Vagina (tissue), 2 donors: Measurements from ENCODE around the gene IFI27. TPM values are rescaled to one million over a fixed set of nuclear protein-coding genes. Genes with fewer than 3 reads are reported as not detected.
A peak's percentile ranks its signal among the peaks of the same experiment; 100 is the strongest.

Experiments used
- DNase-seq, 2 donors: peaks; one replicate each; pipeline ENCODE4 v3.0.0-alpha.2; 2017; ENCODE audit errors: extremely low spot score in 2 of 2
- H3K27ac ChIP-seq: fragments of 200-600 bp; sonication (generic); one replicate; pipeline ENCODE4 v1.5.1; 2019
- H3K27me3 ChIP-seq: fragments of 200-600 bp; sonication (generic); one replicate; pipeline ENCODE4 v1.5.1; 2019
- H3K36me3 ChIP-seq, 2 donors: fragments of 200-600 bp; sonication (generic); one replicate each; pipeline ENCODE4 v1.5.1; 2017 to 2019
- H3K4me1 ChIP-seq: fragments of 200-600 bp; sonication (generic); one replicate; pipeline ENCODE4 v1.5.1; 2019
- H3K4me3 ChIP-seq, 2 donors: fragments of 200-600 bp; sonication (generic); 1 replicate in 1 of 2; 2 replicates in 1 of 2; pipeline ENCODE4 v1.5.1; 2016 to 2019
- H3K9me3 ChIP-seq: fragments of 200-600 bp; sonication (generic); one replicate; pipeline ENCODE4 v1.5.1; 2019
- CTCF ChIP-seq, 3 experiments: fragments of 450-650 bp in 2 of 3; fragments of 200-600 bp in 1 of 3; sonication (generic) in 1 of 3; IDR thresholded peaks; one replicate each; pipeline ENCODE4 v1.5.1; 2017 to 2019; ENCODE audit warnings: antibody characterized with exemption in 3 of 3, mild to moderate bottlenecking in 2 of 3, moderate library complexity in 2 of 3
- POLR2A ChIP-seq, 2 donors: fragments of 450-650 bp; IDR thresholded peaks; one replicate each; pipeline ENCODE4 v1.6.1; 2017; ENCODE audit warnings: antibody characterized with exemption in 2 of 2, mild to moderate bottlenecking in 2 of 2, moderate library complexity in 2 of 2
- POLR2AphosphoS5 ChIP-seq, 2 donors: sonication (generic); formaldehyde crosslinking; IDR thresholded peaks; one replicate each; pipeline ENCODE4 v1.9.0; 2017; ENCODE audit warnings: antibody characterized with exemption in 2 of 2, mild to moderate bottlenecking in 2 of 2, low read depth in 1 of 2; ENCODE audit not compliant: insufficient read depth in 1 of 2
- intact Hi-C: fragments of 100-400 bp; cut with DNase I; formaldehyde crosslinking; loops from one replicate; pipeline ENCODE4 v1.15.1; 2023
- total RNA-seq: library from RNA; depleted of rRNA; stranded (reverse); fragments of >200 nt; gene quantifications from one replicate; pipeline ENCODE4 v1.2.3, GENCODE V29; 2016

The IFI27 gene
- total RNA-seq, 1 donor from 2014 or later, result 209 TPM

DNA sequence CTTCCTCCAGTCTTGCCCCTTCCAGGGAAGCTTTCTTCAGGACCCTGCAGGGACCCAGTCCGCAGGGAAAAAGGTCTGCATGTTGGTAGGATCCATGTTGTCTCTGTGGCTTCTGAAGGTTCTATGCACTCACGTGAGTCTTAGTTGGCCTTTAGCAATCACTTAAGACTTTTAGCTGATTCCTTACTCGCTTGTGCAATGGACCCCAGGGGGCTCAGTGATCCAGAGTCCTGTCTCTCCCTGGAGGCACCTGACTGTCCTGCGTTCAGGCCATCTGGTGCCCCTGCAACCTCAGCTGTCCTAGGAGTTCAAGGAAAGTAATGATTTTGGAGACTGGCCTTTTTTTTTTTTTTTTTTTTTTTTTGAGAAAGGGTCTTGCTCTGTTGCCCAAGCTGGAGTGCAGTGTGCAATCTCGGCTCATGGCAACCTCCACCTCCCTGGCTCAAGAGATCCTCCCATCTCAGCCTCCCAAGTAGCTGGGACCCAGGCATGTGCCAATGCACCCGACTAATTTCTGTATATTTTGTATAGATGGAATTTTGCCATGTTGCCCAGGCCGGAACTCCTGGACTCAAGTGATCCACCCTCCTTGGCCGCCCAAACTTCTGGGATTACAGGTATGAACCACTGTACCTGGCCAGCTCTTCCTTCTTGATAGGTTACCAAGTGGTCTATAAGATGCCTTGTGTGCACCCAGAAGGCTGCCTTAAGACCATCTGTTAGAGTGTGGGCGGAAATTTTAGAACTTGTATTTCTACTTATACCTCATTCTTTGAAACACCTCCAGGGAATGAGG, 14.2 kb downstream of the IFI27 start:
- H3K36me3 ChIP-seq, result no peaks in the 10 kb centered on the region
- peaks cover 7% of the 10 kb centered on the region for H3K4me1 ChIP-seq
- no peaks in the 10 kb centered on the region for H3K9me3 ChIP-seq
- H3K27me3 ChIP-seq, result no peaks in the 10 kb centered on the region
- peak; percentile 56 to 70 for DNase-seq
- no peak overlapping the region for H3K4me3 ChIP-seq
- intact Hi-C loops, result no loop called here
- no peak overlapping the region for H3K27ac ChIP-seq
- no peak for TF ChIP-seq POLR2A (IDR thresholded peaks at IDR 0.05)
- TF ChIP-seq POLR2AphosphoS5 (IDR thresholded peaks at IDR 0.05; ENCODE audit: insufficient read depth in 1 of 2, low read depth in 1 of 2), result no peak
- TF ChIP-seq CTCF (IDR thresholded peaks at IDR 0.05), result no peak

DNA sequence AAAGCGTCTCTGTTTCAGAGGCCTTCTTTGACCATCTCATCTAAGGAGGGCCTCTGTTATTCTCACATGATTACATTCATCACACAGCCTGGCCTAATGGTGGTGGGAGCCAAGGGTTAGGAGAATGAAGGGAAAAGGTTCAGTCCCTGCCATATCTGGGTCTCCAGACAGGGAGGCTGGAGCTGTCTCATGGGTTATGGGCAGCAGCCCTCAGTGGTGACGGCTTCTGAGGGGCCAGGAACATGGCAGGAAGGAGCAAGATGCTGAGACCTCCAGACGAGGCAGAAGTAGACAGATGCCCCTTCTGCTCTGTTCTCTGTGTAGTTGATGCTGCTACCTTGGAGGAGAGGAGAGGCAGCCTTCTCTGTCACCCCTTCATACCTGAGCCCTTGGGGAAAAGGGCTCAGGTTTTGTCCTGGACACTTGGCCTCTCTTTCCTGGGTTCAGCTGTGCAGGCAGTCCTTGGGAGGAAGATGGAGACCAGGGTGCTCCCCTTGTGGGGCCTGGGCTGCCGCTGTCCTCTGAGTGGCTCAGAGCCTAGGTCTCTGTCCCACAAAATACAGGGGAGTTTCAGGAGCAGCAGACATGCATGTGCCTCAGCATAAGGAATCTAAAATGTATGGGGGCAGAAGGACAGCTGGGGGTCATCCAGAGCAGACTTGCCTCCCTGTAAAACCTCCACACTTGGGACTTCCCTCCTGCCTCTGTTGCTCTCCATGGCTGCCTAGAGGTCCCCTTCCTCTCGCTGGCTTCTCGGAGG, 15.3 kb downstream of the IFI27 start:
- no peaks in the 10 kb centered on the region for H3K36me3 ChIP-seq
- H3K27ac ChIP-seq, result no peak overlapping the region
- TF ChIP-seq CTCF (IDR thresholded peaks at IDR 0.05) (no peak), POLR2A (IDR thresholded peaks at IDR 0.05) (no peak), POLR2AphosphoS5 (IDR thresholded peaks at IDR 0.05; ENCODE audit: insufficient read depth in 1 of 2, low read depth in 1 of 2) (no peak)
- H3K4me1 ChIP-seq, result peaks cover 13% of the 10 kb centered on the region
- DNase-seq, result peak; percentile 70 to 92
- no peaks in the 10 kb centered on the region for H3K9me3 ChIP-seq
- H3K4me3 ChIP-seq, result no peak overlapping the region
- H3K27me3 ChIP-seq, result no peaks in the 10 kb centered on the region
- intact Hi-C loops, result no loop called here

DNA sequence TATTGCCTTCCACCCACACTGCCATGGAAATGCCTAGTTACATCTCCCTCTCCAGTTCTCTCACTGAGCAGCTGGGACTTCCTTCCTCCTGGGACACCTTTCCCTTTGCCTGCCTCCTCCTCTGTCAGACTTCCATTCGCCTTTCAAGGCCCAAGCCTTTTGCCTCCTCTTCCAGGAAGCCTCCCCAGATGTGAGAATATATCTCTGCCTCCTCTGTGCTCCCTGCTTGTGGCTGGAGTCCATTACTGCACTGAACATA, 15.8 kb downstream of the IFI27 start:
- Histone ChIP-seq H3K9me3 (no peaks in the 10 kb centered on the region), H3K27me3 (no peaks in the 10 kb centered on the region), H3K27ac (no peak overlapping the region), H3K4me3 (no peak overlapping the region), H3K36me3 (no peaks in the 10 kb centered on the region), H3K4me1 (peaks cover 13% of the 10 kb centered on the region)
- DNase-seq, result no peak
- intact Hi-C loops, result no loop called here
- TF ChIP-seq POLR2A (IDR thresholded peaks at IDR 0.05), result no peak
- TF ChIP-seq CTCF (IDR thresholded peaks at IDR 0.05), result no peak

DNA sequence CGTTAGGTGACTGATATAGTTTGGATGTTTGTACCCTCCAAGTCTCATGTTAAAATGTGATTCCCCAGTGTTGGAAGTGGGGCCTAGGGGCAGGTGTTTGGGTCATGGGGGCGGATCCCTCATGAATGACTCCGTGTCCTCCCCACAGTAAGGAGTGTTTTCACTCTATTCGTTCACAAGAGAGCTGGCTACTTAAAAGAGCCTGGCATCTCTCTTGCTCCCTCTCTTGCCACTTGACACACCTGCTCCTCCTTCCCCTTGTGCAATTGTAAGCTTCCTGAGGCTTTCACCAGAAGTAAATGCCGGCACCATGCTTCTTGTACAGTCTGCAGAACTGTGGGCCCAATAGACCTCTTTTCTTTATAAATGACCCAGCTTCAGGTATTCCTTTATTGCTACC, 16.3 kb downstream of the IFI27 start:
- intact Hi-C loops, result no loop called here
- no peak overlapping the region for H3K27ac ChIP-seq
- no peaks in the 10 kb centered on the region for H3K36me3 ChIP-seq
- no peaks in the 10 kb centered on the region for H3K27me3 ChIP-seq
- H3K4me1 ChIP-seq, result peaks cover 13% of the 10 kb centered on the region
- DNase-seq, result peak; percentile 49 to 60
- no peaks in the 10 kb centered on the region for H3K9me3 ChIP-seq
- TF ChIP-seq POLR2AphosphoS5 (IDR thresholded peaks at IDR 0.05; ENCODE audit: insufficient read depth in 1 of 2, low read depth in 1 of 2), result no peak
- no peak for TF ChIP-seq POLR2A (IDR thresholded peaks at IDR 0.05)
- no peak overlapping the region for H3K4me3 ChIP-seq

DNA sequence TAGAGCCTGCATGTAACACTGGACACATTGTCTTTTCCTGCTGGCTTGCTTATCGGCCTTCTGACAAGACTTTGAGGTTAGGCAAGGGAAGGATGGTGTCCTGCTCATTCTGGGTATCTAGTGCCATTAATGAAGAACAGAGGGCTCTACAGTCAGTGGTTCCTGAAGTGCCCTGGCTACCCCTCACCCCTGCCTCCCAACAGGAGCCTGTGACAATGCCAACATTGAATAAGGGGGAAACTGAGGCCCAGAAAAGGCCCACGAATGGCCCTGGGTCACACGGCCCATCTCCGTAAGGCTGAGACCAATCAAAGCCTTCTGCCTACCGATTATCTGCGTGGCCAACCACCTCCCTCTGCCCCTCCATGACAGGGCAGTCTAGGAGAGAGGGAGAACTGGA, 16.8 kb downstream of the IFI27 start:
- H3K9me3 ChIP-seq, result no peaks in the 10 kb centered on the region
- DNase-seq, result peak in 1 of 2 donors; percentile 61
- no peaks in the 10 kb centered on the region for H3K36me3 ChIP-seq
- H3K4me3 ChIP-seq, result no peak overlapping the region
- TF ChIP-seq POLR2AphosphoS5 (IDR thresholded peaks at IDR 0.05; ENCODE audit: insufficient read depth in 1 of 2, low read depth in 1 of 2), result no peak
- TF ChIP-seq CTCF (IDR thresholded peaks at IDR 0.05), result no peak
- TF ChIP-seq POLR2A (IDR thresholded peaks at IDR 0.05), result no peak
- no peak overlapping the region for H3K27ac ChIP-seq
- H3K4me1 ChIP-seq, result peaks cover 13% of the 10 kb centered on the region
- H3K27me3 ChIP-seq, result no peaks in the 10 kb centered on the region
- intact Hi-C loops, result no loop called here
